GM20000 (cell line): ENCODE measurements around the gene DCTN2.
"Not testable (repeated sequence)": the region's sequence is repeated elsewhere in the genome, so short reads cannot be mapped to it uniquely, and the experiment has no call there.

Experiments
- DNase-seq: peaks from one replicate; pipeline ENCODE4 v3.0.0; 2012; ENCODE audit warnings: low spot score
- TF ChIP-seq, protein P1 (sequence below): IDR thresholded peaks from 2 replicates; pipeline ENCODE4 v1.5.1; 2012; ENCODE audit warnings: mild to moderate bottlenecking, control low read depth; ENCODE audit errors: extremely low read depth, missing control alignments

DCTN2 gene

DNA sequence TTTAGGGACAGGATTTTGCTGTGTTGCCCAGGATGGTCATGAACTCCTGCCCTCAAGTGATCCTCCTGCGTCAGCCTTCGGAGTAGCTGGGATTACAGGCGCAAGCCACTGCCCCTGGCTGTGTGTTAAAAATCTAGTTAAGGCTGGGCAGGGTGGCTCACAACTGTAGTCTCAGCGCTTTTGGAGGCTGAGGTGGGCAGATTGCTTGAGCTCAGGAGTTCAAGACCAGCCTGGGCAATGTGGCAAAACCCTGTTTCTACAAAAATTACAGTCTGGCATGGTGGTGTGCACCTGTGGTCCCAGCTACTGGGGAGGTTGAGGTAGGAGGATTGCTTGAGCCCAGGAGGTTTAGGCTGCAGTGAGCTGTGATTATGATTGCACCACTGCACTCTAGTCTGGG, 35.8 kb downstream of the DCTN2 start:
- no peak for DNase-seq
- TF ChIP-seq, protein P1, sequence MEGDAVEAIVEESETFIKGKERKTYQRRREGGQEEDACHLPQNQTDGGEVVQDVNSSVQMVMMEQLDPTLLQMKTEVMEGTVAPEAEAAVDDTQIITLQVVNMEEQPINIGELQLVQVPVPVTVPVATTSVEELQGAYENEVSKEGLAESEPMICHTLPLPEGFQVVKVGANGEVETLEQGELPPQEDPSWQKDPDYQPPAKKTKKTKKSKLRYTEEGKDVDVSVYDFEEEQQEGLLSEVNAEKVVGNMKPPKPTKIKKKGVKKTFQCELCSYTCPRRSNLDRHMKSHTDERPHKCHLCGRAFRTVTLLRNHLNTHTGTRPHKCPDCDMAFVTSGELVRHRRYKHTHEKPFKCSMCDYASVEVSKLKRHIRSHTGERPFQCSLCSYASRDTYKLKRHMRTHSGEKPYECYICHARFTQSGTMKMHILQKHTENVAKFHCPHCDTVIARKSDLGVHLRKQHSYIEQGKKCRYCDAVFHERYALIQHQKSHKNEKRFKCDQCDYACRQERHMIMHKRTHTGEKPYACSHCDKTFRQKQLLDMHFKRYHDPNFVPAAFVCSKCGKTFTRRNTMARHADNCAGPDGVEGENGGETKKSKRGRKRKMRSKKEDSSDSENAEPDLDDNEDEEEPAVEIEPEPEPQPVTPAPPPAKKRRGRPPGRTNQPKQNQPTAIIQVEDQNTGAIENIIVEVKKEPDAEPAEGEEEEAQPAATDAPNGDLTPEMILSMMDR, result no peak

DNA sequence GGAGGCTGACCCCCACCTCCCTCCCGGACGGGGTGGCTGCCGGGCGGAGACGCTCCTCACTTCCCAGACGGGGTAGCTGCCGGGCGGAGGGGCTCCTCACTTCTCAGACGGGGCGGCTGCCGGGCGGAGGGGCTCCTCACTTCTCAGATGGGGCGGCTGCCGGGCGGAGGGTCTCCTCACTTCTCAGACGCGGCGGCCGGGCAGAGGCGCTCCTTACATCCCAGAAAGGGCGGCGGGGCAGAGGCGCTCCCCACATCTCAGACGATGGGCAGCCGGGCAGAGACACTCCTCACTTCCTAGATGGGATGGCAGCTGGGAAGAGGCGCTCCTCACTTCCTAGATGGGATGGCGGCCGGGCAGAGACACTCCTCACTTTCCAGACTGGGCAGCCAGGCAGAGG, 39.2 kb downstream of the DCTN2 start:
- not testable (repeated sequence) for DNase-seq

DNA sequence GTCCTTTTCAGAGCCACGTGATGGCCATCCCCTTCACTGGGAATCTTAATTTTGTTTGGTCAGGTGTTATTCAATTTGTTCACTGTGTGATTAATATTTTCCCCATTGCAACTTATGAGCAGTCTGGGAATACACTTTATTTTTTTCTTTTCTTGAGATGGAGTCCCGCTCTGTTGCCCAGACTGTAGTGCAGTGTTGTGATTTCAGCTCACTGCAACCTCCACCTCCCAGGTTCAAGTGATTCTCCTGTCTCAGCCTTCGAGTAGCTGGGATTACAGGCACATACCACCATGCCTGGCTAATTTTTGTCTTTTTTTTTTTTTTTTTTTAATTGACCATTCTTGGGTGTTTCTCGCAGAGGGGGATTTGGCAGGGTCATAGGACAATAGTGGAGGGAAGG, 40.5 kb downstream of the DCTN2 start:
- not testable (repeated sequence) for DNase-seq

DNA sequence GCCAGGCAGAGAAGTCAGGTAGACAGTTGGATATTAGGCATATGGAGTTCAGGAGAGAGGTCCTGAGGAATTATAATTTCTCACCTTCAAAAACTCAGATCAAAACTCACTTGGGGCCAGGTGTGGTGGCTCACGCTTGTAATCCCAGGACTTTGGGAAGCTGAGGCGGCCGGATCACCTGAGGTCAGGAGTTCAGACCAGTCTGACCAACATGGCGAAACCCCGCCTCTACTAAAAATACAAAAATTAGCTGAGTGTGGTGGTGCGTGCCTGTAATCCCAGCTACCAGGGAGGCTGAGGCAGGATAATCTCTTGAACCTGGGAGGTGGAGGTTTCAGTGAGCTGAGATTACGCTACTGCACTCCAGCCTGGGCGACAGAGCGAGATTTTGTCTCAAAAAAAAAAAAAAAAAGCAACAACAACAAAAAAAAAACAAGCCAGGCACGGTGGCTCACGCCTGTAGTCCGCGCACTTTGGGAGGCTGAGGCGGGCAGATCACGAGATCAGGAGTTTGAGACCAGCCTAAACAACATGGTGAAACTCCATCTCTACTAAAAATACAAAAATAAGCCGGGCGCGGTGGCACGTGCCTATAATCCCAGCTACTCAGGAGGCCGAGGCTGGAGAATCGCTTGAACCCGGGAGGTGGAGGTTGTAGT, 44.6 kb downstream of the DCTN2 start:
- not testable (repeated sequence) for DNase-seq

DNA sequence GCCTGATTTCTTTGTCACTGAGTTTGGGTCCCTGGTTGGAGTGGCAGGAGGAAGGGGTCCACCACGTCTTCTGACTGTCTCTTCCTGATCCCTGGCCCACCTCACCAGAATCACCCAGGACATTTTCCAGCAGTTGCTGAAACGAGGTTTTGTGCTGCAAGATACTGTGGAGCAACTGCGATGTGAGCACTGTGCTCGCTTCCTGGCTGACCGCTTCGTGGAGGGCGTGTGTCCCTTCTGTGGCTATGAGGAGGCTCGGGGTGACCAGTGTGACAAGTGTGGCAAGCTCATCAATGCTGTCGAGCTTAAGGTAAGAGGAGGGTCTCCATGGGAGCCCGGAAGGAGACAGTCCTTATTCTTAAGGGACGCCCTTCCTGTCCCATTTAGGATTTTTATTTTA, 46.8 kb downstream of the DCTN2 start:
- DNase-seq, result no peak
- TF ChIP-seq, protein P1, result no peak

DNA sequence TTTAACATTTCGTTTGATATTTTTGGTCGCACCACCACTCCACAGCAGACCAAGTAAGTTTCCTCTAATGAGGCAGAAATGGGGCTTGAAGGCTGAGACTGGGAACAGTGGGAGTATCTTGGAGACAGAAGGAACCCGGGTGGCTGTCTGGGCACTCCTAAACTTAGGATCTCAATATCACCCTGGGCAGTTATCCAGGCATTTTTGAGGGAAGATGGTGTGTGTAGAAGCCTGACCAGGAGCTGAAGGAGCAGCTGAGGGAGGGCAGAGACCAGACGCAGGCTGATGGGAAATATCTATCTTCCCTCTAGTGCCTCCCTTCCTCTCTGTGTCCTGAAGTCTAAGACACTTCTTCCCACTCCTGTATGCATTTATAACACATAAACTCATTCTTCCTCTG, 48.4 kb downstream of the DCTN2 start:
- TF ChIP-seq, protein P1, result no peak
- no peak for DNase-seq

DNA sequence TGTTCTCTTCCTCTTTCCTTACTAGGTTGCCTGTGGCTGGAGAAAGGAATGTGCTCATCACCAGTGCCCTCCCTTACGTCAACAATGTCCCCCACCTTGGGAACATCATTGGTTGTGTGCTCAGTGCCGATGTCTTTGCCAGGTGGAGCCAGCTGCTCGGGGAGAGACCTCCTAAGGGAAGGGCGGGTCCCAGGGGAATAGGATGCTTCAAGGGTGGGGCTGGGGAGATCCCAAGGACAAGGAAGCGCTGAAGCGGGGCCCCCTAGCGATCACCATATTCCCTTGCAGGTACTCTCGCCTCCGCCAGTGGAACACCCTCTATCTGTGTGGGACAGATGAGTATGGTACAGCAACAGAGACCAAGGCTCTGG, 48.9 kb downstream of the DCTN2 start:
- no peak for DNase-seq
- TF ChIP-seq, protein P1, result no peak

DNA sequence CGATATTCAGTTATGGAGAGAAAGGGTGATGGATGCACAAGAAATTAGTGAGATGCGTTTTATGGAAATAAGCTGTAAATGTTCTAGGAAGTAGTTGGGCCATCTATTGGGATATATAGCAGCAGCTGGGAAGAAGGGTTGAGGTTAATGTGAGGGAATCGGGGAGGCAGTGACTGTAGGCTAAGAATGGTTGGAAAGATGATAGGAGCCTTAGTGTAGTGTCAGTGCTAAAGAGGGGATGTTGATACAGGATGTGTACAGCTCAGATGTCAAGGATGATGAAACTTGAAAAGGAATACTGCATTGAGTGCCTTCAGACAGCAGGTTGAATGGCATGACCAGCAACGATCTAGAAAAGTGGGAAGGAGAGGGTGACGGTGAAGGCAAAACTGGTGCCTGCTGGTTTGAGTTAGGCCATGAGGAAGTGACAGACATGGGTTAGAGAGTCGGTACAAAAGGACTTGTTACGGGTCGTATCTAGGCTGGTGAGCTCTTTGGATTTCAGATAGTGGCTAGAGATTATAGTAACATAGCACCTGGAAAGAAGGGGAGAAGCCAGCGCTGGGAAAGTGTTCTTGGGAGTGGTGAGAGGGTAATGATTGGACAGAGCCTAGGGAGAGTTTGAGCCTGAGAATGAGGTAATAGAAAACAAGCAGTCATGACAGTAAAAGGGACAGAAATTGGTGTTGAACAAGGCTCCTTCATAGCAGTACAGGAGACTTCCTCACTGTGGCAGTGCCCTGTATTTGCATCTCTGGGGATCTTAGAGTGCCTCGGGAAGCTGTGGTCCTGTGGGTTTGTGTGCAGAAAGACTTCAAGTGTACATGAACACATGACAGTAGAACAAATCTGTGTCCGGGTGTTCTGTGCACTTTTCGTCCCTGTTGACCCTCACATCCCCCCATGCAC, 49.5 kb downstream of the DCTN2 start:
- DNase-seq, result no peak
- TF ChIP-seq, protein P1, result no peak

DNA sequence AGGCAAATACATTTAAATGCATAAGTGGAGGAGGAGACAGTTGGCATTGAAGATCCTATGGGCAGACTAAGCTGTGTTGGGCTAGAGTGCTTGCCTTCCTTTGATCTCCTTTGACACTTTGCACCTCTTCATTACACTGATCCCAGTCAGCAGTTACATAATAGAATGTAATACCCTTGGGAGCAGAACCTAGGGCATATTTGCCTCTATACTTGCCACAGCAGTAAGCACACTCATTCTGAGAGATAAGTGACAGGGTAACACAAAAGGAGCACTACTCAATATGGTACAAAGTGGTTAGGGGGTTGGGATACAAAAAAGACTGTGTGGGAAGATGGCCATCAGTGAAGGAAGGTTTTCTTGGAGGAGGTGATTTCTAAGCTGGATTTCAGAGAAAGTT, 50.2 kb downstream of the DCTN2 start:
- DNase-seq, result no peak
- TF ChIP-seq, protein P1, result no peak

DNA sequence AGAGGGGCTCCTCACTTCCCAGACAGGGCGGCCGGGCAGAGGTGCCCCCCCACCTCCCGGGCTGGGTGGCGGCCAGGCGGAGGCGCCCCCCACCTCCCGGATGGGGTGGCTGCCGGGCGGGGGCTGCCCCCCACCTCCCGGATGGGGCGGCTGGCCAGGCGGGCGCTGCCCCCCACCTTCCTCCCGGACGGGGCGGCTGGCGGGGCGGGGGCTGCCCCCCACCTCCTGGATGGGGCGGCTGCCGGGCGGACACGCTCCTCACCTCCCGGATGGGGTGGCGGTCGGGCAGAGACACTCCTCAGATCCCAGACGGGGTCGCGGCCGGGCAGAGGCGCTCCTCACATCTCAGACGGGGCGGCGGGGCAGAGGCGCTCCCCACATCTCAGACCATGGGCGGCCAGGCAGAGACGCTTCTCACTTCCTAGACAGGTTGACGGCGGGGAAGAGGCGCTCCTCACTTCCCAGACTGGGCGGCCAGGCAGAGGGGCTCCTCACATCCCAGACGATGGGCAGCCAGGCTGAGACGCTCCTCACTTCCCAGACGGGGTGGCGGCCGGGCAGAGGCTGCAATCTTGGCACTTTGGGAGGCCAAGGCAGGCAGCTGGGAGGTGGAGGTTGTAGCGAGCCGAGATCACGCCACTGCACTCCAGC, 51.8 kb downstream of the DCTN2 start:
- DNase-seq, result not testable (repeated sequence)
